Right atrium auricular region (tissue), 2 donors: ENCODE results near the gene LITAF. TPM values are rescaled to one million over a fixed set of nuclear protein-coding genes. Genes with fewer than 3 reads are reported as not detected.
"Not testable (repeated sequence)": the region's sequence is repeated elsewhere in the genome, so short reads cannot be mapped to it uniquely, and the experiment has no call there.

Source experiments
- DNase-seq: peaks from one replicate; pipeline ENCODE4 v3.0.0-alpha.2; 2019; ENCODE audit warnings: low spot score
- H3K27ac ChIP-seq, 2 donors: fragments of 200-600 bp; sonication (generic); 1 replicate in 1 of 2; 2 replicates in 1 of 2; pipeline ENCODE4 v1.5.1; 2016 to 2019
- H3K27me3 ChIP-seq, 2 donors: fragments of 200-600 bp; sonication (generic); one replicate each; pipeline versions ENCODE4 v1.5.1 to v1.6.0; 2017 to 2019
- H3K36me3 ChIP-seq: fragments of 200-600 bp; sonication (generic); one replicate; pipeline ENCODE4 v1.5.1; 2016
- H3K4me1 ChIP-seq, 2 donors: fragments of 200-600 bp; sonication (generic); one replicate each; pipeline versions ENCODE4 v1.5.1 to v1.6.0; 2017 to 2019
- H3K4me3 ChIP-seq, 2 donors: fragments of 200-600 bp; sonication (generic); 1 replicate in 1 of 2; 2 replicates in 1 of 2; pipeline ENCODE4 v1.5.1; 2017 to 2019; ENCODE audit warnings: mild to moderate bottlenecking in 1 of 2, moderate library complexity in 1 of 2
- H3K9me3 ChIP-seq, 2 donors: fragments of 200-600 bp; sonication (generic); one replicate each; pipeline ENCODE4 v1.5.1; 2019
- CTCF ChIP-seq, 2 donors: fragments of 200-600 bp; sonication (generic); IDR thresholded peaks; one replicate each; pipeline ENCODE4 v1.5.1; 2019; ENCODE audit warnings: antibody characterized with exemption in 2 of 2
- total RNA-seq, 2 donors: library from RNA; depleted of rRNA; stranded (reverse); fragments of >200 nt; gene quantifications; one replicate each; pipeline ENCODE4 v1.1.0, GENCODE V29; 2016

Gene LITAF
- total RNA-seq, 2 donors from 2014 or later = 48.1 to 50.7 TPM

- Histone ChIP-seq H3K4me3 (no peak overlapping the region), H3K4me1 (peaks cover 0 to 15% of the 10 kb centered on the region in 2 donors), H3K27me3 (no peaks in the 10 kb centered on the region), H3K9me3 (no peaks in the 10 kb centered on the region), H3K36me3 (no peaks in the 10 kb centered on the region), H3K27ac (no peak overlapping the region)
- TF ChIP-seq CTCF (IDR thresholded peaks at IDR 0.05) = no peak
- no peak for DNase-seq
Observed at GRCh38 chr16:11593581-11593980, 6.9 kb upstream of the LITAF start.

- peaks cover 0 to 15% of the 10 kb centered on the region in 2 donors for H3K4me1 ChIP-seq
- not testable (repeated sequence) for H3K27me3 ChIP-seq, H3K4me3 ChIP-seq, H3K27ac ChIP-seq, DNase-seq, H3K9me3 ChIP-seq, H3K36me3 ChIP-seq
Observed at GRCh38 chr16:11593076-11593475, 6.4 kb upstream of the LITAF start.

GRCh38 chr16:11591630-11592029 lies 4.9 kb upstream of the LITAF start:
- H3K4me3 ChIP-seq, H3K27me3 ChIP-seq, H3K9me3 ChIP-seq, H3K27ac ChIP-seq, H3K36me3 ChIP-seq, DNase-seq: not testable (repeated sequence)
- peaks cover 0 to 11% of the 10 kb centered on the region in 2 donors for H3K4me1 ChIP-seq

- no peaks in the 10 kb centered on the region for H3K27me3 ChIP-seq
- peaks cover 0 to 20% of the 10 kb centered on the region in 2 donors for H3K4me1 ChIP-seq
- H3K4me3 ChIP-seq = no peak overlapping the region
- no peak overlapping the region for H3K27ac ChIP-seq
- peaks cover 0 to 6% of the 10 kb centered on the region in 2 donors for H3K9me3 ChIP-seq
- no peak for TF ChIP-seq CTCF (IDR thresholded peaks at IDR 0.05)
- no peak for DNase-seq
- no peaks in the 10 kb centered on the region for H3K36me3 ChIP-seq
Observed at GRCh38 chr16:11589198-11589550, 2.5 kb upstream of the LITAF start.

DNA sequence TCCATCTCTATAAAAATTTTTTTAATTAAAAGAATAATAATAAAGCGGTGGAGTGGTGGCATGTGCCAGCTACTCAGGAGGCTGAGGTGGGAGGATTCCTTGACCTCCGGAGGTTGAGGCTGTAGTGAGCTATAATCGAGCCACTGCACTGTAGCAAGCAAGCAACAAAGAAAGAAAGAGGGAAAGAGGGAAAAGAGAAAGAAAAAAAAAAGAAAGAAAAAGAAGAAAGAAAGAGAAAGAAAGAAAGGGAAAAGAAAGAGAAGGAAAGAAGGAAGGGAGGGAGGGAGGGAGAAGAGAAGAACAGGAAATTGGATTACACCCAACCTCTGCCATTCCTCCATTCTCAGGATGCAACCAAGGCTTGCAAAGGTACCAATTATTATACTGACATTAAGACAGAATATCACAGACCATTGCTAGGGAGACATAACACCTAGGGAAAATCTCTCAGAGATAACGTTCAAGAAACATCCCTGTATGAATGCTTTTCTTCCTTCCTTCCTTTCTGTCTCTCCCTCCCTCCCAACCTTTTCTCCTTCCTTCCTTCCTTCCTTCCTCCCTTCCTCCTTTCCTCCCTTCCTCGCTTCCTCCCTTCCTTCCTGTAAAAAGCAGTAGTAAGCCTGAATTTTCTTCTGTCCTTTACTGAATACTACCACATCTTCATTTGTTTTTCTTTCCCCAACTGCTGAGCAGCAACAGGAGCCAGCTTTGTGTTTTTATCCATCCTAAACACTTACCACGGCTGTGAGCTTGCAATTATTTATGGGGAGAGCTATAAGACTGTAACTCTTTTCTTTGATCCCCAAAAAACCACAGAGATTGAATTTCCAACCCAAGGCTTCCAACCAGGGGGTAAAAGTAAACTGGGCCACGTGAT lies 1.8 kb upstream of the LITAF start:
- no peaks in the 10 kb centered on the region for H3K27me3 ChIP-seq
- DNase-seq = no peak
- no peaks in the 10 kb centered on the region for H3K36me3 ChIP-seq
- no peak for TF ChIP-seq CTCF (IDR thresholded peaks at IDR 0.05)
- H3K4me1 ChIP-seq = peaks cover 0 to 26% of the 10 kb centered on the region in 2 donors
- no peak overlapping the region for H3K27ac ChIP-seq
- H3K4me3 ChIP-seq = no peak overlapping the region
- H3K9me3 ChIP-seq = peaks cover 0 to 6% of the 10 kb centered on the region in 2 donors

DNA sequence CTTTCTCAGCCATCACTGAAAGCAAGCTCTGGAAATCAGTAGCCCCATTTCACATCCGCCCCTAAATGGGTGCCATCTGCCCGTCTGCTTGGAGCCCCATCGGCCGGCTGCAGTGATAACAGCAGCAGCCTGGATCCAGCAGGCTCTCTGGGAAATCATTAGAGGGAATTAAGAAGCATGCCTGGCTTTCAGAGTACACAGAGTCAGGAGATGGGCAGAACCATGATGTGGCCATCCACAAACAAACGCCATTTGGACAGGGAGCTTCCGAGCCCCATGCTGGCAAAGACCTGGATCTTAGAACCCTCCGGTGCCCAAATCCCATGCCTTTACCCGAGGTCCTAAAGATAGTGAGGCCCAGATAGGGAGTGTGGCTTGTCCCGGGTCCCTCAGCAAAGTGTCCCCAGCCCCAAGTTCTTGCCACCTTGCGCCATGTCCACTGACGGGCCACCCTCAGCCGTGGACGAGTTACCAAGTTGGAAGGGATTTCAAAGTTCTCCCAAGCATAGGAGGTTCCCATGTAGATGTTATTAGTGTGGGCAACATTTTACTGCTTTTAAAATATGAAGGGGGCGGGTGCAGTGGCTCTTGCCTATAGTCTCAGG lies 1.0 kb upstream of the LITAF start:
- no peak for DNase-seq
- no peaks in the 10 kb centered on the region for H3K27me3 ChIP-seq
- H3K4me3 ChIP-seq = peak overlapping the region; percentile 57 to 84
- H3K36me3 ChIP-seq = no peaks in the 10 kb centered on the region
- H3K27ac ChIP-seq = peak overlapping the region; percentile 93 to 95
- peaks cover 0 to 32% of the 10 kb centered on the region in 2 donors for H3K4me1 ChIP-seq
- TF ChIP-seq CTCF (IDR thresholded peaks at IDR 0.05) = no peak
- H3K9me3 ChIP-seq = peaks cover 0 to 6% of the 10 kb centered on the region in 2 donors
